ENCODE results near the gene ZBTB21.

ZBTB21 gene

GRCh38 chr21:41985662-41986416 is 24.3 kb downstream of the ZBTB21 start:
- DNase-seq = no peak

- no peak for DNase-seq
Observed at GRCh38 chr21:41983229-41983628, 26.9 kb downstream of the ZBTB21 start.

GRCh38 chr21:41980561-41980960 is 29.6 kb downstream of the ZBTB21 start:
- no peak for DNase-seq

- no peak for DNase-seq
Observed at GRCh38 chr21:41979751-41980369, 30.3 kb downstream of the ZBTB21 start.

- DNase-seq = no peak
Observed at GRCh38 chr21:41979335-41979734, 30.8 kb downstream of the ZBTB21 start.

GRCh38 chr21:41977034-41977950 is 32.9 kb downstream of the ZBTB21 start:
- DNase-seq = no peak

- DNase-seq = no peak
Observed at GRCh38 chr21:41976611-41977010, 33.5 kb downstream of the ZBTB21 start.

- no peak for DNase-seq
Observed at GRCh38 chr21:41975391-41976272, 34.5 kb downstream of the ZBTB21 start.

- DNase-seq = no peak
Observed at GRCh38 chr21:41974752-41975053, 35.5 kb downstream of the ZBTB21 start.

GRCh38 chr21:41973861-41974751 is 36.1 kb downstream of the ZBTB21 start:
- peak; percentile 11 for DNase-seq

- DNase-seq = no peak
Observed at GRCh38 chr21:41973427-41973831, 36.7 kb downstream of the ZBTB21 start.

GRCh38 chr21:41972511-41973205 is 37.5 kb downstream of the ZBTB21 start:
- DNase-seq = no peak

- no peak for DNase-seq
Observed at GRCh38 chr21:41971891-41972290, 38.3 kb downstream of the ZBTB21 start.

- no peak for DNase-seq
Observed at GRCh38 chr21:41970751-41971653, 39.2 kb downstream of the ZBTB21 start.

GRCh38 chr21:41970106-41970391 is 40.1 kb downstream of the ZBTB21 start:
- DNase-seq = no peak

- DNase-seq = no peak
Observed at GRCh38 chr21:41967708-41968107, 42.5 kb downstream of the ZBTB21 start.

GRCh38 chr21:41966872-41967621 is 43.1 kb downstream of the ZBTB21 start:
- DNase-seq = no peak

- DNase-seq = no peak
Observed at GRCh38 chr21:41966041-41966833, 43.9 kb downstream of the ZBTB21 start.
